Neural cell (in vitro differentiated cells): Measurements from ENCODE around the gene GSK3B. TPM values are rescaled to one million over a fixed set of nuclear protein-coding genes. Genes with fewer than 3 reads are reported as not detected.

Experiments used
- H2AFZ ChIP-seq: fragments of 200-600, 300-800 bp; sonication (generic), shearing (Covaris generic); 2 replicates; pipeline ENCODE4 v1.6.0; 2014; ENCODE audit warnings: low read depth, mild to moderate bottlenecking, antibody characterized with exemption, low read length, moderate library complexity
- H3F3A ChIP-seq: fragments of 200-600 bp; shearing (Covaris generic); 2 replicates; pipeline ENCODE4 v1.6.1; 2016; ENCODE audit warnings: mild to moderate bottlenecking, moderate library complexity, mixed read lengths, antibody characterized with exemption, low read length; ENCODE audit not compliant: insufficient read depth, poor library complexity, severe bottlenecking
- H3K27ac ChIP-seq: fragments of 200-600, 300-800 bp; sonication (generic), shearing (Covaris generic); 2 replicates; pipeline ENCODE4 v1.5.1; 2014; ENCODE audit warnings: mild to moderate bottlenecking, low read length, moderate library complexity
- H3K27me3 ChIP-seq: fragments of 300-800, 200-600 bp; sonication (generic), shearing (Covaris generic); 2 replicates; pipeline ENCODE4 v1.6.0; 2014; ENCODE audit warnings: mild to moderate bottlenecking, low read depth, low read length, moderate library complexity; ENCODE audit not compliant: insufficient read depth
- H3K36me3 ChIP-seq: fragments of 300-800, 200-600 bp; sonication (generic), shearing (Covaris generic); 2 replicates; pipeline ENCODE4 v1.5.1; 2014; ENCODE audit warnings: mild to moderate bottlenecking, antibody characterized with exemption, low read length, moderate library complexity; ENCODE audit not compliant: insufficient read depth
- H3K4me2 ChIP-seq: fragments of 300-800, 200-600 bp; sonication (generic), shearing (Covaris generic); 2 replicates; pipeline ENCODE4 v1.6.0; 2014; ENCODE audit warnings: mild to moderate bottlenecking, low read length
- H3K4me3 ChIP-seq: fragments of 300-800, 200-600 bp; sonication (generic), shearing (Covaris generic); 2 replicates; pipeline ENCODE4 v1.5.1; 2014; ENCODE audit warnings: mild to moderate bottlenecking, low read length, moderate library complexity
- H3K79me2 ChIP-seq: fragments of 200-600 bp; shearing (Covaris generic); replicated peaks from 2 replicates; pipeline ENCODE4 v1.6.0; 2014; ENCODE audit warnings: mild to moderate bottlenecking, low read length, moderate library complexity; ENCODE audit not compliant: insufficient read depth
- H3K9ac ChIP-seq: fragments of 300-800, 200-600 bp; sonication (generic), shearing (Covaris generic); 2 replicates; pipeline ENCODE4 v1.6.1; 2016; ENCODE audit warnings: mild to moderate bottlenecking, low read length, mixed read lengths
- H3K9me2 ChIP-seq: fragments of 200-600 bp; shearing (Covaris generic); 2 replicates; pipeline ENCODE4 v1.6.1; 2016; ENCODE audit warnings: mild to moderate bottlenecking, low read length, mixed read lengths; ENCODE audit not compliant: insufficient read depth
- H3K9me3 ChIP-seq: fragments of 200-600, 300-800 bp; sonication (generic), shearing (Covaris generic); 2 replicates; pipeline ENCODE4 v1.6.1; 2016; ENCODE audit warnings: mild to moderate bottlenecking, mixed run types, low read length, moderate library complexity, mixed read lengths
- H4K20me1 ChIP-seq: fragments of 200-600 bp; shearing (Covaris generic); 2 replicates; pipeline ENCODE4 v1.6.1; 2016; ENCODE audit warnings: mild to moderate bottlenecking, mixed run types; ENCODE audit not compliant: insufficient read depth
- CTCF ChIP-seq: fragments of 450-650 bp; IDR thresholded peaks from 2 replicates; pipeline ENCODE4 v1.5.1; 2014; ENCODE audit warnings: antibody characterized with exemption, mild to moderate bottlenecking, moderate library complexity; ENCODE audit not compliant: poor library complexity, severe bottlenecking
- EP300 ChIP-seq: fragments of 450-650 bp; conservative IDR thresholded peaks from 2 replicates; pipeline ENCODE4 v1.6.1; 2014; ENCODE audit warnings: antibody characterized with exemption, mild to moderate bottlenecking, moderate library complexity; ENCODE audit not compliant: poor library complexity, severe bottlenecking
- EZH2 ChIP-seq: fragments of 200-600, 300-800 bp; shearing (Covaris generic), sonication (generic); IDR thresholded peaks from 2 replicates; pipeline ENCODE4 v1.6.1; 2014; ENCODE audit warnings: antibody characterized with exemption, low read length, borderline replicate concordance, mild to moderate bottlenecking; ENCODE audit not compliant: insufficient read depth, poor library complexity, severe bottlenecking
- MXI1 ChIP-seq: fragments of 450-650 bp; conservative IDR thresholded peaks from 2 replicates; pipeline ENCODE4 v1.6.1; 2014; ENCODE audit warnings: antibody characterized with exemption, mild to moderate bottlenecking; ENCODE audit not compliant: poor library complexity, severe bottlenecking
- POLR2AphosphoS5 ChIP-seq: IDR thresholded peaks from 2 replicates; pipeline ENCODE4 v1.6.1; 2012
- RAD21 ChIP-seq: fragments of 450-650 bp; conservative IDR thresholded peaks from 2 replicates; pipeline ENCODE4 v1.6.1; 2014; ENCODE audit warnings: antibody characterized with exemption, mild to moderate bottlenecking, moderate library complexity
- SMC3 ChIP-seq: fragments of 450-650 bp; conservative IDR thresholded peaks from 2 replicates; pipeline ENCODE4 v1.6.1; 2014; ENCODE audit warnings: antibody characterized with exemption, mild to moderate bottlenecking, moderate library complexity; ENCODE audit not compliant: poor library complexity
- TAF1 ChIP-seq: IDR thresholded peaks from 2 replicates; pipeline ENCODE4 v1.6.1; 2012; ENCODE audit warnings: low read depth
- polyA plus RNA-seq: library from polyadenylated mRNA; depleted of rRNA; stranded (reverse); fragments of >200 nt; gene quantifications from 2 replicates; pipeline ENCODE4 v1.2.3, GENCODE V29; 2014

The GSK3B gene
- polyA plus RNA-seq, 1 donor from 2014 or later: 48.5 TPM

- no peaks in the 10 kb centered on the region for H3K9me3 ChIP-seq
- H3K9me2 ChIP-seq: no peaks in the 10 kb centered on the region
- H4K20me1 ChIP-seq: no peaks in the 10 kb centered on the region
- TF ChIP-seq RAD21 (no peak), MXI1 (no peak), POLR2AphosphoS5 (no peak), EP300 (no peak)
- no peak overlapping the region for H3K27ac ChIP-seq
- no peak overlapping the region for H3K4me2 ChIP-seq
- H3K9ac ChIP-seq: no peak overlapping the region
- no peak overlapping the region for H3K4me3 ChIP-seq
- H3K79me2 ChIP-seq: no peaks in the 10 kb centered on the region
- no peaks in the 10 kb centered on the region for H3K36me3 ChIP-seq
- no peaks in the 10 kb centered on the region for H3K27me3 ChIP-seq
- no peak overlapping the region for H2AFZ ChIP-seq
- no peaks in the 10 kb centered on the region for H3F3A ChIP-seq
Measured at GRCh38 chr3:120139140-120139539, 44.9 kb upstream of the GSK3B start.

- Histone ChIP-seq H3K27me3 (no peaks in the 10 kb centered on the region), H3K36me3 (no peaks in the 10 kb centered on the region), H4K20me1 (no peaks in the 10 kb centered on the region), H3K27ac (no peak overlapping the region), H3K9me2 (no peaks in the 10 kb centered on the region), H3K4me2 (no peak overlapping the region), H3K9me3 (no peaks in the 10 kb centered on the region), H2AFZ (no peak overlapping the region), H3F3A (no peaks in the 10 kb centered on the region), H3K9ac (no peak overlapping the region), H3K4me3 (no peak overlapping the region), H3K79me2 (no peaks in the 10 kb centered on the region)
- no peak for TF ChIP-seq MXI1
- no peak for TF ChIP-seq EZH2
- TF ChIP-seq SMC3: no peak
- TF ChIP-seq TAF1: no peak
- no peak for TF ChIP-seq CTCF
Measured at GRCh38 chr3:120137548-120137947, 43.3 kb upstream of the GSK3B start.

GRCh38 chr3:120130656-120131055, 36.4 kb upstream of the GSK3B start:
- no peak overlapping the region for H3K27ac ChIP-seq
- no peak overlapping the region for H3K9ac ChIP-seq
- H3K9me3 ChIP-seq: no peaks in the 10 kb centered on the region
- H3K79me2 ChIP-seq: no peaks in the 10 kb centered on the region
- no peaks in the 10 kb centered on the region for H3F3A ChIP-seq
- no peaks in the 10 kb centered on the region for H3K27me3 ChIP-seq
- no peak overlapping the region for H2AFZ ChIP-seq
- no peaks in the 10 kb centered on the region for H4K20me1 ChIP-seq
- no peak overlapping the region for H3K4me2 ChIP-seq
- H3K9me2 ChIP-seq: no peaks in the 10 kb centered on the region
- TF ChIP-seq MXI1 (no peak), CTCF (no peak), TAF1 (no peak), RAD21 (no peak), EZH2 (no peak)
- no peaks in the 10 kb centered on the region for H3K36me3 ChIP-seq
- H3K4me3 ChIP-seq: no peak overlapping the region
